22Rv1 (cell line): ENCODE data around the gene IL4R.

Experiments
- ZFX ChIP-seq: fragments of 450-650 bp; IDR thresholded peaks from 2 replicates; pipeline ENCODE4 v1.6.1; 2017; ENCODE audit warnings: antibody characterized with exemption, borderline replicate concordance
- TF ChIP-seq, protein P1 (sequence below): fragments of 450-650 bp; IDR thresholded peaks from 2 replicates; pipeline ENCODE4 v1.5.1; 2017; ENCODE audit warnings: mild to moderate bottlenecking

DNA sequence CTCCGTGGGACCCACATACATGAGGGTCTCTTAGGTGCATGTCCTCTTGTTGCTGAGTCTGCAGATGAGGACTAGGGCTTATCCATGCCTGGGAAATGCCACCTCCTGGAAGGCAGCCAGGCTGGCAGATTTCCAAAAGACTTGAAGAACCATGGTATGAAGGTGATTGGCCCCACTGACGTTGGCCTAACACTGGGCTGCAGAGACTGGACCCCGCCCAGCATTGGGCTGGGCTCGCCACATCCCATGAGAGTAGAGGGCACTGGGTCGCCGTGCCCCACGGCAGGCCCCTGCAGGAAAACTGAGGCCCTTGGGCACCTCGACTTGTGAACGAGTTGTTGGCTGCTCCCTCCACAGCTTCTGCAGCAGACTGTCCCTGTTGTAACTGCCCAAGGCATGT, 50.0 kb downstream of the IL4R start:
- TF ChIP-seq, protein P1, sequence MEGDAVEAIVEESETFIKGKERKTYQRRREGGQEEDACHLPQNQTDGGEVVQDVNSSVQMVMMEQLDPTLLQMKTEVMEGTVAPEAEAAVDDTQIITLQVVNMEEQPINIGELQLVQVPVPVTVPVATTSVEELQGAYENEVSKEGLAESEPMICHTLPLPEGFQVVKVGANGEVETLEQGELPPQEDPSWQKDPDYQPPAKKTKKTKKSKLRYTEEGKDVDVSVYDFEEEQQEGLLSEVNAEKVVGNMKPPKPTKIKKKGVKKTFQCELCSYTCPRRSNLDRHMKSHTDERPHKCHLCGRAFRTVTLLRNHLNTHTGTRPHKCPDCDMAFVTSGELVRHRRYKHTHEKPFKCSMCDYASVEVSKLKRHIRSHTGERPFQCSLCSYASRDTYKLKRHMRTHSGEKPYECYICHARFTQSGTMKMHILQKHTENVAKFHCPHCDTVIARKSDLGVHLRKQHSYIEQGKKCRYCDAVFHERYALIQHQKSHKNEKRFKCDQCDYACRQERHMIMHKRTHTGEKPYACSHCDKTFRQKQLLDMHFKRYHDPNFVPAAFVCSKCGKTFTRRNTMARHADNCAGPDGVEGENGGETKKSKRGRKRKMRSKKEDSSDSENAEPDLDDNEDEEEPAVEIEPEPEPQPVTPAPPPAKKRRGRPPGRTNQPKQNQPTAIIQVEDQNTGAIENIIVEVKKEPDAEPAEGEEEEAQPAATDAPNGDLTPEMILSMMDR = no peak
- no peak for TF ChIP-seq ZFX
